Neural crest cell (in vitro differentiated cells): ENCODE results near the gene RRP1. TPM values are rescaled to one million over a fixed set of nuclear protein-coding genes. Genes with fewer than 3 reads are reported as not detected.

Experiments used
- DNase-seq: peaks from one replicate; pipeline ENCODE4 v3.0.0; 2021; ENCODE audit warnings: low read depth, mixed read lengths, low spot score
- H3K27ac Mint-ChIP-seq: one replicate; pipeline ENCODE4 v1.8.0; 2021; ENCODE audit warnings: mild to moderate bottlenecking, mixed read lengths; ENCODE audit not compliant: unreplicated experiment
- H3K27me3 Mint-ChIP-seq: 2 replicates; pipeline ENCODE4 v1.8.0; 2021; ENCODE audit warnings: low read depth, mild to moderate bottlenecking, mixed read lengths
- H3K36me3 Mint-ChIP-seq: 2 replicates; pipeline ENCODE4 v1.8.0; 2021; ENCODE audit warnings: low read depth, mild to moderate bottlenecking, mixed read lengths
- H3K4me1 Mint-ChIP-seq: 2 replicates; pipeline ENCODE4 v1.8.0; 2021; ENCODE audit warnings: mixed read lengths
- H3K4me3 Mint-ChIP-seq: one replicate; pipeline ENCODE4 v1.8.0; 2021; ENCODE audit warnings: mild to moderate bottlenecking, mixed read lengths
- H3K9me3 Mint-ChIP-seq: 2 replicates; pipeline ENCODE4 v1.8.0; 2021; ENCODE audit warnings: mixed read lengths
- total RNA-seq: library from RNA; stranded (reverse); gene quantifications from 2 replicates; pipeline ENCODE4 v1.2.1, GENCODE V29; 2021
- TF ChIP-seq, protein P1 (sequence below): fragments of 200-600 bp; sonication (generic); conservative IDR thresholded peaks from 2 replicates; pipeline ENCODE4 v1.5.0; 2021; ENCODE audit warnings: antibody characterized with exemption, mild to moderate bottlenecking

The RRP1 gene
- total RNA-seq, 1 donor from 2014 or later, result 49.0 TPM

DNA sequence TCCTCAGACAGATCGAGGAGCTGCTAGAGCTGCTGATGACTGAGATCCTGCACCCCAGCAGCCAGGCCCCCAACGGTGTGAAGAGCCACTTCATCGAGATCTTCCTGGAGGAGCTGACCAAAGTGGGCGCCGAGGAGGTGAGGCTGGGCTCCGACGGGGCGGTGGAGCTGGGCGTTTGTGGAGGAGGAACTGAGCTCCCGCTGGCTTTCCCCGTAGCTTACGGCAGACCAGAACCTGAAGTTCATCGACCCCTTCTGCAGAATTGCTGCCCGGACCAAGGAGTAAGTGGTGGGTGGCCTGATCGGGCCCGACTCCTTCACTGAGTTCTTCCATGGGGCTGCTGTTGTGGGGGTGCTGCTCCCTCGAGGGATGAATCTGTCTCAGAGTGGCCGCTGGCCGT is 8.0 kb downstream of the RRP1 start:
- no peak overlapping the region for H3K27ac Mint-ChIP-seq
- H3K27me3 Mint-ChIP-seq, result no peaks in the 10 kb centered on the region
- TF ChIP-seq, protein P1, sequence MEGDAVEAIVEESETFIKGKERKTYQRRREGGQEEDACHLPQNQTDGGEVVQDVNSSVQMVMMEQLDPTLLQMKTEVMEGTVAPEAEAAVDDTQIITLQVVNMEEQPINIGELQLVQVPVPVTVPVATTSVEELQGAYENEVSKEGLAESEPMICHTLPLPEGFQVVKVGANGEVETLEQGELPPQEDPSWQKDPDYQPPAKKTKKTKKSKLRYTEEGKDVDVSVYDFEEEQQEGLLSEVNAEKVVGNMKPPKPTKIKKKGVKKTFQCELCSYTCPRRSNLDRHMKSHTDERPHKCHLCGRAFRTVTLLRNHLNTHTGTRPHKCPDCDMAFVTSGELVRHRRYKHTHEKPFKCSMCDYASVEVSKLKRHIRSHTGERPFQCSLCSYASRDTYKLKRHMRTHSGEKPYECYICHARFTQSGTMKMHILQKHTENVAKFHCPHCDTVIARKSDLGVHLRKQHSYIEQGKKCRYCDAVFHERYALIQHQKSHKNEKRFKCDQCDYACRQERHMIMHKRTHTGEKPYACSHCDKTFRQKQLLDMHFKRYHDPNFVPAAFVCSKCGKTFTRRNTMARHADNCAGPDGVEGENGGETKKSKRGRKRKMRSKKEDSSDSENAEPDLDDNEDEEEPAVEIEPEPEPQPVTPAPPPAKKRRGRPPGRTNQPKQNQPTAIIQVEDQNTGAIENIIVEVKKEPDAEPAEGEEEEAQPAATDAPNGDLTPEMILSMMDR, result no peak
- no peak overlapping the region for H3K4me3 Mint-ChIP-seq
- DNase-seq, result no peak
- H3K9me3 Mint-ChIP-seq, result no peaks in the 10 kb centered on the region
- H3K4me1 Mint-ChIP-seq, result no peaks in the 10 kb centered on the region
- peaks cover 11% of the 10 kb centered on the region for H3K36me3 Mint-ChIP-seq

DNA sequence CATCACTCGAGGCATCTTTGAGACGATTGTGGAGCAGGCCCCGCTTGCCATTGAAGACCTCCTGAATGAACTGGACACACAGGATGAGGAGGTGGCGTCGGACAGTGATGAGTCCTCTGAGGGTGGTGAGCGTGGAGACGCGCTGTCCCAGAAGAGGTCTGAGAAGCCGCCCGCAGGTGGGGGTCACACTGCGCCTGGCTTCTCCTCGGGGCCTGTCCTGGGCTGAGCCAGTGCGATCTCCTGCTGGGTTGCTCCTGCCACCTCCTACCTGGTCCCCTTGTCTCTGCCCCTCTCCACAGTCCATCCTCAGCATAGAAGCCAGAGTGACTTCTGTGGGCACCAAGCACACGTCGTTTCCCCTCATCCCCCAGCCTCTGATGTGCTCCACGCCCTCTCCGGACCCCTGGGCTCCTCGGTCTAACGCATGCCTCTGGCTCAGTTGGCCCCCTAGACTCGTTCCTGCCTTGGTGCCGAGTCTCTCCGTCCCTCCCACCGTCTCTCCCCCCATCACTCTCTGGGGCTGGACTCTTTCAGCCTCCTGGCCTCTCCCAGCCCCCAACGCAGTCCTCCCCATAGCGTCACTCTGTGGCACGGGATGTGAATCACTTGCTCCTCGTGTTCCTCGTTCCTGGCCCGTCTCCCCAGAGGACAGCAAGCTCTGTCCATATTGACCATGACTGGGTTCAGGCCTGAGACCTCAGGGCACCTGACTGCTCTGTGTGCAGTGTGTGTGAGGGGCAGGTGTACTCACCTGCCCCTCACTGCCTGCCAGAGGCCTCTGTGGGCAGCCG is 8.7 kb downstream of the RRP1 start:
- TF ChIP-seq, protein P1, result no peak
- H3K27me3 Mint-ChIP-seq, result no peaks in the 10 kb centered on the region
- H3K27ac Mint-ChIP-seq, result no peak overlapping the region
- DNase-seq, result no peak
- no peaks in the 10 kb centered on the region for H3K9me3 Mint-ChIP-seq
- no peaks in the 10 kb centered on the region for H3K4me1 Mint-ChIP-seq
- H3K4me3 Mint-ChIP-seq, result no peak overlapping the region
- H3K36me3 Mint-ChIP-seq, result peaks cover 11% of the 10 kb centered on the region

DNA sequence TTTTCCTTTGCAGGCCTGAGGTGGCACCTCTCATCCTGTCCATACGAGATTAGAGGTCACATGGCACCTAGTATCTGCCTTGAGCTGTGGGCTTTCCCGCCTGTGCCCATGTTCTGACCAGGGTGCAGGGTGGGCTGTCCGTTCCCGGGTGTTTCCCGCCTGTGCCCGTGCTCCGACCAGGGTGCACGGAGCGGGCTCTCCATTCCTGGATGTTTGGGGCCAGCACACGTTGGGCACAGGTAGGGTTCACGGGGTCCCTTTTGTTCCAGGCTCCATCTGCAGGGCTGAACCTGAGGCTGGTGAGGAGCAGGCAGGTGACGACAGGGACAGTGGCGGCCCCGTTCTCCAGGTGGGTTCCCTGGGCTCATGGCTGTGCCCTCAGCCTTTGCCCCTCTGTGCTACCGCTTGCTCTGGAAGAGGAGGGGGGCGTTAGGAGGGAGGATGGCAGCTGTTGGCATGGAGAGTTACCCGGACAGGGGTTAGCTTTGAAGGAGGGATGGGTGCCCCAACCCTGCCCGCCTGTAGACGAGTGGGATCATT is 10.0 kb downstream of the RRP1 start:
- H3K4me1 Mint-ChIP-seq, result no peaks in the 10 kb centered on the region
- no peak for DNase-seq
- H3K36me3 Mint-ChIP-seq, result peaks cover 11% of the 10 kb centered on the region
- H3K4me3 Mint-ChIP-seq, result no peak overlapping the region
- H3K27me3 Mint-ChIP-seq, result no peaks in the 10 kb centered on the region
- TF ChIP-seq, protein P1, result no peak
- H3K27ac Mint-ChIP-seq, result no peak overlapping the region
- H3K9me3 Mint-ChIP-seq, result no peaks in the 10 kb centered on the region

DNA sequence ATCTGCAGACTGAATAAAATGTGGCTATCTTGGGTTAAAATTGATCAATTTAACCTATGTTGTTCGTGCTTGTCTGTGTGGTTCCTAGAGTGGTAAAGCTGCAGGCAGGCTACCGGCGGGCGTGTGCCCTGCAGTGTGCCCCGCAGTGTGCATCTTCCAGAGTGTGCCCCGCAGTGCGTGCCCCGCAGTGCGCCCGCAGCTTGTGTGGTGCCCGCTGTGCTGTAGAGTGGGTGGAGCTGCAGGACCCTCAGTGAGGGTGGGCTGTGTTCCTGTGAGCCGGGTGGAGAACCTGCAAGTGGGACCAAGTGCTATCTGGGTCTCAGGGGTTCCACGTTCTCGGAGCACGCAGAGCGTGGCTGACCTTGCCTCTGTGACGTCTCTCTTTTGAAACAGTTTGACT is 10.7 kb downstream of the RRP1 start:
- TF ChIP-seq, protein P1, result no peak
- Mint-ChIP-seq H3K4me1 (no peaks in the 10 kb centered on the region), H3K9me3 (no peaks in the 10 kb centered on the region), H3K4me3 (no peak overlapping the region), H3K27ac (no peak overlapping the region), H3K27me3 (no peaks in the 10 kb centered on the region), H3K36me3 (peaks cover 8% of the 10 kb centered on the region)
- DNase-seq, result no peak

DNA sequence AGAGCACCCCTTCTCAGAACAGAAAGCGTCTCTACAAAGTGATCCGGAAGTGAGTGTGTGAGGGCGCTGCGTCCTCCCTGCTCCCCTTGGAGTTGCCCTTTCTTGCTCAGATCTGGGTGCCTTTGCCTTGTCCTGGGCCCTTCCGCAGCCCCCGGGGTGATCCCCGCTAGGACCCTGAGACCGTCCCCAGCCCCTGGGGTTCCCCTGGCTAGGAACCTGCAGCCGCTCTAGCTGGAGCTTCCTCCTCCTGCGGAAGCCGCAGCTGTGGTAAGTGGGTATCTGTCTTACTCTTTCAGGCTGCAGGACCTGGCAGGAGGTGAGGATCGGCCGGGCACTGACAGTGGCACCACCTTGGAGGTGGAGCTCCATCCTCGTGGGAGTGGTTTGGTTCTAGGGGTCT is 11.2 kb downstream of the RRP1 start:
- DNase-seq, result no peak
- H3K27me3 Mint-ChIP-seq, result no peaks in the 10 kb centered on the region
- H3K4me1 Mint-ChIP-seq, result no peaks in the 10 kb centered on the region
- H3K4me3 Mint-ChIP-seq, result no peak overlapping the region
- no peaks in the 10 kb centered on the region for H3K9me3 Mint-ChIP-seq
- H3K27ac Mint-ChIP-seq, result no peak overlapping the region
- TF ChIP-seq, protein P1, result no peak
- peaks cover 7% of the 10 kb centered on the region for H3K36me3 Mint-ChIP-seq
